H1 (cell line): Measurements from ENCODE around the gene ELP6. TPM values are rescaled to one million over a fixed set of nuclear protein-coding genes. Genes with fewer than 3 reads are reported as not detected.

Experiments
- CTCF ChIA-PET: fragments of 300-600 bp; sonication (Branson Sonifier 250); formaldehyde crosslinking; loops from one replicate; lab custom pipeline; 2021; ENCODE audit not compliant: partially characterized antibody; lab: Charles Lee
- POLR2A ChIA-PET: fragments of 300-600 bp; sonication (Branson Sonifier 250); formaldehyde crosslinking; loops from one replicate; lab custom pipeline; 2021; ENCODE audit warnings: inconsistent platforms; ENCODE audit not compliant: partially characterized antibody; lab: Charles Lee
- DNase-seq, 2 experiments: peaks; one replicate each; pipeline versions ENCODE4 v3.0.0 to v3.0.0-alpha.2; 2010 to 2022; ENCODE audit warnings: low spot score in 2 of 2, low read depth in 1 of 2, mixed read lengths in 1 of 2
- FAIRE-seq: peaks from 2 replicates; lab custom pipeline; 2011; peaks lifted over from hg19 to GRCh38; lab: Jason Lieb, UNC
- H2AFZ ChIP-seq: 2 replicates; pipeline ENCODE4 v1.8.1; 2012; ENCODE audit warnings: low read length, inconsistent platforms
- H2AK5ac ChIP-seq: 2 replicates; pipeline ENCODE4 v1.6.1; 2013; ENCODE audit warnings: low read depth, low read length
- H2BK120ac ChIP-seq: replicated peaks from 2 replicates; pipeline ENCODE3; 2013; ENCODE audit warnings: low read depth, low read length, inconsistent platforms
- H2BK12ac ChIP-seq: 2 replicates; pipeline ENCODE4 v1.6.1; 2013; ENCODE audit warnings: low read depth, low read length
- H2BK15ac ChIP-seq: 2 replicates; pipeline ENCODE4 v1.6.1; 2013; ENCODE audit warnings: low read length
- H2BK20ac ChIP-seq: 2 replicates; pipeline ENCODE4 v1.6.1; 2013; ENCODE audit warnings: low read length
- H2BK5ac ChIP-seq: 2 replicates; pipeline ENCODE4 v1.6.1; 2013; ENCODE audit warnings: low read depth, low read length
- H3K14ac ChIP-seq: 2 replicates; pipeline ENCODE4 v1.6.1; 2013; ENCODE audit warnings: inconsistent platforms; ENCODE audit not compliant: insufficient read length
- H3K18ac ChIP-seq: 2 replicates; pipeline ENCODE4 v1.6.1; 2013; ENCODE audit warnings: low read length; ENCODE audit errors: extremely low read depth
- H3K23ac ChIP-seq: 2 replicates; pipeline ENCODE4 v1.6.1; 2013; ENCODE audit warnings: inconsistent platforms; ENCODE audit not compliant: insufficient read length
- H3K23me2 ChIP-seq: 2 replicates; pipeline ENCODE4 v1.6.1; 2013; ENCODE audit warnings: low read depth, low read length
- H3K27ac ChIP-seq: 2 replicates; pipeline ENCODE4 v1.6.1; 2011; ENCODE audit warnings: low read depth, low read length, inconsistent platforms
- H3K27me3 ChIP-seq, 4 experiments: replicated peaks in 1 of 4; 1 replicate in 1 of 4; 2 replicates in 3 of 4; pipeline versions ENCODE4 v1.6.1 to v1.8.1; 2011 to 2013; ENCODE audit warnings: low read length in 3 of 4, mild to moderate bottlenecking in 3 of 4, inconsistent platforms in 2 of 4, mixed read lengths in 2 of 4, moderate library complexity in 1 of 4; ENCODE audit not compliant: control insufficient read depth in 3 of 4, insufficient read depth in 3 of 4; ENCODE audit errors: extremely low read depth in 1 of 4
- H3K36me3 ChIP-seq, 4 experiments: 2 replicates each; pipeline versions ENCODE4 v1.6.1 to v1.8.1; 2011 to 2013; ENCODE audit warnings: mild to moderate bottlenecking in 4 of 4, low read length in 3 of 4, moderate library complexity in 2 of 4, control low read depth in 1 of 4, inconsistent platforms in 1 of 4; ENCODE audit not compliant: insufficient read depth in 4 of 4, control insufficient read depth in 2 of 4
- H3K4ac ChIP-seq: replicated peaks from 2 replicates; pipeline ENCODE3; 2013; ENCODE audit warnings: low read length, low read depth, mixed read lengths, inconsistent platforms; ENCODE audit not compliant: insufficient read length
- H3K4me1 ChIP-seq, 4 experiments: replicated peaks in 1 of 4; 1 replicate in 1 of 4; 2 replicates in 3 of 4; pipeline versions ENCODE4 v1.6.1 to v1.8.1; 2011 to 2013; ENCODE audit warnings: low read length in 3 of 4, inconsistent platforms in 2 of 4, mixed read lengths in 1 of 4; ENCODE audit not compliant: insufficient read depth in 4 of 4, control insufficient read depth in 3 of 4
- H3K4me2 ChIP-seq, 2 experiments: 2 replicates each; pipeline versions ENCODE4 v1.6.1 to v1.8.1; 2011 to 2013; ENCODE audit warnings: low read depth in 2 of 2, low read length in 2 of 2, control low read depth in 1 of 2, inconsistent platforms in 1 of 2, mild to moderate bottlenecking in 1 of 2; ENCODE audit not compliant: insufficient read depth in 1 of 2
- H3K4me3 ChIP-seq, 4 experiments: fragments of 200-600, 300-600 bp in 1 of 4; sonication (generic), shearing (Covaris generic), sonication (Bioruptor Twin) in 1 of 4; 2 replicates each; pipeline versions ENCODE4 v1.5.1 to v1.8.1; 2011 to 2016; ENCODE audit warnings: low read length in 4 of 4, low read depth in 3 of 4, control low read depth in 2 of 4, inconsistent platforms in 2 of 4, mild to moderate bottlenecking in 2 of 4, mixed read lengths in 1 of 4, moderate library complexity in 1 of 4; ENCODE audit not compliant: insufficient read depth in 2 of 4; ENCODE audit errors: extremely low read depth in 1 of 4
- H3K56ac ChIP-seq: replicated peaks from 2 replicates; pipeline ENCODE3; 2013; ENCODE audit warnings: low read depth, mild to moderate bottlenecking, mixed read lengths, low read length, inconsistent platforms; ENCODE audit not compliant: insufficient read length
- H3K79me1 ChIP-seq: 2 replicates; pipeline ENCODE4 v1.6.1; 2013; ENCODE audit warnings: low read depth, low read length, control low read depth
- H3K79me2 ChIP-seq, 2 experiments: 2 replicates each; pipeline versions ENCODE4 v1.6.1 to v1.8.1; 2012 to 2013; ENCODE audit warnings: low read length in 2 of 2, mild to moderate bottlenecking in 2 of 2, inconsistent platforms in 1 of 2; ENCODE audit not compliant: insufficient read depth in 2 of 2, control insufficient read depth in 1 of 2
- H3K9ac ChIP-seq, 4 experiments: replicated peaks in 1 of 4; 1 replicate in 1 of 4; 2 replicates in 3 of 4; pipeline versions ENCODE4 v1.6.1 to v1.8.1; 2011 to 2013; ENCODE audit warnings: low read depth in 3 of 4, low read length in 3 of 4, control low read depth in 2 of 4, mild to moderate bottlenecking in 2 of 4, moderate library complexity in 2 of 4, inconsistent platforms in 1 of 4; ENCODE audit errors: extremely low read depth in 1 of 4
- H3K9me3 ChIP-seq, 2 experiments: 2 replicates each; pipeline versions ENCODE4 v1.6.1 to v1.8.1; 2012 to 2013; ENCODE audit warnings: mild to moderate bottlenecking in 2 of 2, moderate library complexity in 2 of 2, control low read depth in 1 of 2, inconsistent platforms in 1 of 2, low read depth in 1 of 2, low read length in 1 of 2, mixed read lengths in 1 of 2; ENCODE audit not compliant: insufficient read depth in 2 of 2
- H4K20me1 ChIP-seq, 2 experiments: replicated peaks in 1 of 2; 2 replicates each; pipeline versions ENCODE3 to v1.8.1; 2011 to 2013; ENCODE audit warnings: inconsistent platforms in 2 of 2, low read length in 2 of 2, mild to moderate bottlenecking in 1 of 2; ENCODE audit not compliant: insufficient read depth in 2 of 2, control insufficient read depth in 1 of 2
- H4K5ac ChIP-seq: 2 replicates; pipeline ENCODE4 v1.6.1; 2013; ENCODE audit warnings: low read length, low read depth, mixed read lengths, inconsistent platforms; ENCODE audit not compliant: insufficient read length
- H4K8ac ChIP-seq: 2 replicates; pipeline ENCODE4 v1.8.0; 2013; ENCODE audit warnings: mild to moderate bottlenecking, moderate library complexity, low read length, inconsistent platforms; ENCODE audit not compliant: insufficient read depth; ENCODE audit errors: extremely low read depth
- H4K91ac ChIP-seq: replicated peaks from 2 replicates; pipeline ENCODE3; 2013; ENCODE audit warnings: low read length, mixed read lengths, inconsistent platforms; ENCODE audit not compliant: insufficient read length
- ASH2L ChIP-seq: fragments of 200-600, 300-600 bp; sonication (generic); IDR thresholded peaks from one replicate; pipeline ENCODE4 v1.7.1; 2017; ENCODE audit warnings: low read length
- ATF3 ChIP-seq: IDR thresholded peaks from 2 replicates; pipeline ENCODE4 v1.6.1; 2011; ENCODE audit warnings: low read depth, mild to moderate bottlenecking, low read length; ENCODE audit not compliant: insufficient read depth
- BACH1 ChIP-seq: IDR thresholded peaks from 2 replicates; pipeline ENCODE4 v1.6.1; 2012; ENCODE audit warnings: low read length, improper control_type of control experiment
- EZH2 ChIP-seq: fragments of 200-600 bp; sonication (generic); IDR thresholded peaks from 2 replicates; pipeline ENCODE4 v1.7.1; 2012; ENCODE audit warnings: low read depth, mild to moderate bottlenecking, moderate library complexity, low read length, inconsistent platforms; ENCODE audit not compliant: severe bottlenecking
- GABPA ChIP-seq: IDR thresholded peaks from 2 replicates; pipeline ENCODE4 v1.6.1; 2011; ENCODE audit warnings: mild to moderate bottlenecking, low read length, moderate library complexity, borderline replicate concordance; ENCODE audit not compliant: insufficient read depth
- NANOG ChIP-seq: IDR thresholded peaks from 2 replicates; pipeline ENCODE4 v1.6.1; 2011; ENCODE audit warnings: low read length, low read depth, mild to moderate bottlenecking, inconsistent platforms; ENCODE audit not compliant: insufficient read depth, poor library complexity, severe bottlenecking
- SIRT6 ChIP-seq: IDR thresholded peaks from one replicate; pipeline ENCODE4 v1.7.1; 2012; ENCODE audit warnings: low read length, inconsistent platforms
- SIX5 ChIP-seq: IDR thresholded peaks from 2 replicates; pipeline ENCODE4 v1.6.1; 2011; ENCODE audit warnings: mild to moderate bottlenecking, low read depth, low read length
- TAF7 ChIP-seq: optimal IDR thresholded peaks from 2 replicates; pipeline ENCODE3; 2011; ENCODE audit warnings: low read depth, mild to moderate bottlenecking, inconsistent platforms, low read length, moderate library complexity, borderline replicate concordance
- TBP ChIP-seq: IDR thresholded peaks from 2 replicates; pipeline ENCODE4 v1.6.1; 2011; ENCODE audit warnings: low read depth, low read length, improper control_type of control experiment
- WGBS, 2 experiments: shearing (Covaris generic) in 1 of 2; methylation state at CpG; one replicate each; pipeline versions ENCODE4 v1.1.6 to v1.1.7; 2013 to 2015; ENCODE audit warnings: low lambda C conversion rate in 2 of 2, mixed read lengths in 2 of 2, inconsistent platforms in 1 of 2, low coverage in 1 of 2, missing lambda C conversion rate in 1 of 2; ENCODE audit not compliant: insufficient replicate concordance in 2 of 2, insufficient coverage in 1 of 2, insufficient read length in 1 of 2; ENCODE audit errors: extremely low coverage in 1 of 2, missing lambda C conversion rate in 1 of 2; 5-methylcytosine and 5-hydroxymethylcytosine counted together
- polyA plus RNA-seq, 7 experiments: library from polyadenylated mRNA; depleted of rRNA in 3 of 7; stranded (reverse) in 5 of 7; unstranded in 2 of 7; fragments of >200 nt in 5 of 7; fragments of 200-250 nt in 2 of 7; gene quantifications; 1 replicate in 5 of 7; 2 replicates in 1 of 7; 4 replicates in 1 of 7; pipeline versions ENCODE4 v1.2.1 to v1.2.3, GENCODE V29; 2011 to 2013; ENCODE audit warnings: missing spikeins in 2 of 7, mixed read lengths in 2 of 7
- total RNA-seq: library from RNA; stranded (reverse); fragmentation: NEBNext Ultra II Directional; extraction: Animal tissue kit (Norgen Biotek cat#: 25700); gene quantifications from 2 replicates; pipeline ENCODE4 v1.2.1, GENCODE V29; 2021

Gene ELP6
- total and polyA plus RNA-seq, 2 of the 8 experiments (the other 6 are each of a cell fraction or from before 2014, with no cell fraction given), result 51.1 to 78.7 TPM

- ChIA-PET POLR2A (no interaction called here), CTCF (no interaction called here)
- no peak overlapping the region for H4K91ac ChIP-seq
- peaks cover 0 to 4% (median 1%) of the 10 kb centered on the region in 4 experiments; a peak in 2 of 7 replicates for H3K4me1 ChIP-seq
- no peaks in the 10 kb centered on the region for H3K27me3 ChIP-seq
- peaks cover 5 to 22% of the 10 kb centered on the region in 2 experiments for H3K79me2 ChIP-seq
- 93% methylated on average over 5 of the region's 5 CpGs; no CpG with 5 or more reads in 1 of the 2 experiments for WGBS, 2 experiments
- peaks cover 3 to 11% (median 5%) of the 10 kb centered on the region in 4 experiments; a peak in 6 of 8 replicates for H3K36me3 ChIP-seq
- no peak overlapping the region for H3K4me2 ChIP-seq
- no peak overlapping the region for H3K9ac ChIP-seq
- H3K14ac ChIP-seq, result no peak overlapping the region
- no peak overlapping the region for H2AFZ ChIP-seq
- no peak overlapping the region for H3K18ac ChIP-seq
- H4K5ac ChIP-seq, result no peak overlapping the region
- no peak for FAIRE-seq
- no peak overlapping the region for H4K8ac ChIP-seq
- no peak for DNase-seq
- no peaks in the 10 kb centered on the region for H4K20me1 ChIP-seq
- H3K4me3 ChIP-seq, result no peak overlapping the region
- H3K23me2 ChIP-seq, result no peaks in the 10 kb centered on the region; the same call in 1 of the 2 replicates
- H3K79me1 ChIP-seq, result peaks cover 6% of the 10 kb centered on the region; the same call in 1 of the 2 replicates
- no peak overlapping the region for H2BK20ac ChIP-seq
- no peak overlapping the region for H3K4ac ChIP-seq
- no peak overlapping the region for H2BK12ac ChIP-seq
- no peaks in the 10 kb centered on the region for H3K9me3 ChIP-seq
- H3K27ac ChIP-seq, result no peak overlapping the region
- H2AK5ac ChIP-seq, result no peak overlapping the region
- H3K23ac ChIP-seq, result no peak overlapping the region
- H2BK120ac ChIP-seq, result no peak overlapping the region
- TF ChIP-seq TBP (no peak), ATF3 (no peak), BACH1 (no peak), SIX5 (no peak), NANOG (no peak), GABPA (no peak), EZH2 (no peak), ASH2L (no peak), SIRT6 (no peak), TAF7 (no peak)
- H2BK15ac ChIP-seq, result no peak overlapping the region
- H3K56ac ChIP-seq, result no peak overlapping the region
- H2BK5ac ChIP-seq, result no peak overlapping the region
Measured at GRCh38 chr3:47515100-47515499, 1.6 kb upstream of the ELP6 start.
